Epithelial cell of esophagus (primary cell): Measurements from ENCODE around the gene NOX4.
"Not testable (repeated sequence)": the region's sequence is repeated elsewhere in the genome, so short reads cannot be mapped to it uniquely, and the experiment has no call there.

Source experiments
- DNase-seq: peaks from one replicate; pipeline ENCODE4 v3.0.0; 2010; ENCODE audit warnings: low read depth
- H3K4me3 ChIP-seq: 2 replicates; pipeline ENCODE4 v1.5.1; 2011; ENCODE audit warnings: mild to moderate bottlenecking, low read length, control low read depth
- TF ChIP-seq, protein P1 (sequence below): IDR thresholded peaks from 2 replicates; pipeline ENCODE4 v1.5.1; 2011; ENCODE audit warnings: low read depth, mild to moderate bottlenecking, low read length, control low read depth, inconsistent platforms; ENCODE audit not compliant: insufficient read depth; ENCODE audit errors: missing control alignments

NOX4 gene

DNA sequence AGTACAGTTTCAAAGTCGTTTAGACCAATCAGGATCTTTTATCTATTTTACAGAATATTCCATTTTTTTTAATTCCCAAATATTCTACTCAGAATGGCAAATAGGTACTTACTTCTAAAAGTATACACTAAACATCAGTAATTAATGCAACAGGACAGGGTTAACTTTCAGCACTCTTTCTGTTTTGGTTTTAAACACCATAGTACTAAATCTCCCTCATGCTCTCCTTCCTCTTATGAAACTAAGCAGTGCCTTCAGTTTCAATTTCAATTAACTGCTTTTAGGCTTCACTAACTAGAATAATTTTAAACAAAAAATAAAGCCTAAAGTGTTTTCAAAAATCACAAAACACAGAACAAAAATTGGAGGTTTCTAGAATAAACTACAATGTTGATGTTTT lies 57.9 kb downstream of the NOX4 start:
- DNase-seq, result no peak
- TF ChIP-seq, protein P1, sequence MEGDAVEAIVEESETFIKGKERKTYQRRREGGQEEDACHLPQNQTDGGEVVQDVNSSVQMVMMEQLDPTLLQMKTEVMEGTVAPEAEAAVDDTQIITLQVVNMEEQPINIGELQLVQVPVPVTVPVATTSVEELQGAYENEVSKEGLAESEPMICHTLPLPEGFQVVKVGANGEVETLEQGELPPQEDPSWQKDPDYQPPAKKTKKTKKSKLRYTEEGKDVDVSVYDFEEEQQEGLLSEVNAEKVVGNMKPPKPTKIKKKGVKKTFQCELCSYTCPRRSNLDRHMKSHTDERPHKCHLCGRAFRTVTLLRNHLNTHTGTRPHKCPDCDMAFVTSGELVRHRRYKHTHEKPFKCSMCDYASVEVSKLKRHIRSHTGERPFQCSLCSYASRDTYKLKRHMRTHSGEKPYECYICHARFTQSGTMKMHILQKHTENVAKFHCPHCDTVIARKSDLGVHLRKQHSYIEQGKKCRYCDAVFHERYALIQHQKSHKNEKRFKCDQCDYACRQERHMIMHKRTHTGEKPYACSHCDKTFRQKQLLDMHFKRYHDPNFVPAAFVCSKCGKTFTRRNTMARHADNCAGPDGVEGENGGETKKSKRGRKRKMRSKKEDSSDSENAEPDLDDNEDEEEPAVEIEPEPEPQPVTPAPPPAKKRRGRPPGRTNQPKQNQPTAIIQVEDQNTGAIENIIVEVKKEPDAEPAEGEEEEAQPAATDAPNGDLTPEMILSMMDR, result no peak

GRCh38 chr11:89432182-89432581 lies 59.0 kb downstream of the NOX4 start:
- not testable (repeated sequence) for DNase-seq, H3K4me3 ChIP-seq

More for the DNA sequence above, 57.9 kb downstream of the NOX4 start:
- no peak overlapping the region for H3K4me3 ChIP-seq

GRCh38 chr11:89426501-89426900 lies 64.7 kb downstream of the NOX4 start:
- not testable (repeated sequence) for H3K4me3 ChIP-seq

DNA sequence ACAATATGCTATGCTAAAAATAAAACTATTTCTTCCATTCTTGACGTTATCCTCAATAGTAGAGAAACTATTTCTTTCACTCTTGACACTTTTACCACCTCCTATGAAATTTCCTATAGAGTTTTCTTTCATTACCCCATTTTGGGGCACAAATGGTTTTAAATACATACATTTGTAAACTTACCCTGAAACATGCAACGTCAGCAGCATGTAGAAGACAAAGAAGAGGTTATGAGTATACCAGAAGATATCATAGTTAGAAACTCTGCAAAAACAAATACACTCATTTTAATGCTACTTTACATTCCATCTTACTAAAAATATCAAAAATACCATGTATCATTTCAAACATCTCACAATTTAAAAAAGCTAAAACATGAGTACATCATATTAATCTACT lies 69.5 kb downstream of the NOX4 start:
- TF ChIP-seq, protein P1, result no peak
- no peak for DNase-seq
- no peak overlapping the region for H3K4me3 ChIP-seq

More at GRCh38 chr11:89426501-89426900, 64.7 kb downstream of the NOX4 start:
- DNase-seq, result not testable (repeated sequence)

- TF ChIP-seq, protein P1, result no peak
- no peak for DNase-seq
- H3K4me3 ChIP-seq, result no peak overlapping the region
Measured at GRCh38 chr11:89420981-89421380, 70.2 kb downstream of the NOX4 start.

- TF ChIP-seq, protein P1, result no peak
- no peak for DNase-seq
- H3K4me3 ChIP-seq, result no peak overlapping the region
Measured at GRCh38 chr11:89416961-89417360, 74.2 kb downstream of the NOX4 start.

DNA sequence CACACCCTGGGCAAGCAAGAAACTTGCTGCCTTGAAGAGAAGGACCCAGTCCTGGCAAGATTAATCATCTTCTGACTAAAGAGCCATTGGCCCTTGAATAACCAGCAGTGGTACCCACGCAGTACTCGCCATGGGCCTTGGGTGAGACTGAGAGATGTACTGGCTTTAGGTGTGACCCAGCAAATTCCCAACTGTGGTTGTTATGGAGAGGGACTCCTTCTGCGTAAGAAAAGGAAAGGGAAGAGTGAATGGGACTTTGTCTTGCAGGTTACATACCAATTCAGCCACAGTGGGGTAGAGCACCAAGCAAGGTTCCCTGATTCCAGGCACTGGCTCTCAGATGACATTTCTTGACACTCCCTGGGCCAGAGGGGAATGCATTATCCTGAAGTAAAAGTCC lies 80.1 kb downstream of the NOX4 start:
- H3K4me3 ChIP-seq, DNase-seq: not testable (repeated sequence)

GRCh38 chr11:89410666-89411065 lies 80.5 kb downstream of the NOX4 start:
- DNase-seq, H3K4me3 ChIP-seq: not testable (repeated sequence)

GRCh38 chr11:89408441-89408840 lies 82.7 kb downstream of the NOX4 start:
- DNase-seq, H3K4me3 ChIP-seq: not testable (repeated sequence)

- TF ChIP-seq, protein P1, result peak; percentile 18
- peak; percentile 38 for DNase-seq
- no peak overlapping the region for H3K4me3 ChIP-seq
Measured at GRCh38 chr11:89405629-89406028, 85.5 kb downstream of the NOX4 start.

DNA sequence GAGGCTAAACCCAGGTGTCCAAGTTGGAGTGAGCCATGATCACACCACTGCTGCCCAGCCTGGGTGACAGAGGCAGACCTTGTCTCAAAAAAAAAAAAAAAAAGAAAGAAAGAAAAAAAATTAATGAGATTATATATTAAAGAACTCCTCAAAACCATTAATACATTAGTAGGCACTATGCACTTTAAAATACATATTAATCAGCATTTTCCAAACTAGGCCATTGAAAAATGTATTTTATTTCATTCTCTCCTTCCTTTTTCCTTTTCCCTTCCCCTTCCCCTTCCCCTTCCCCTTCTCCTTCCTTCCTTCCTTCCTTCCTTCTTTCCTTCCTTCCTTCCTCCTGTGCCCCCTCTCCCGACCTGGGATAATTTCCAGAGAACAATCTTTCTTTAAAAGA lies 99.5 kb downstream of the NOX4 start:
- not testable (repeated sequence) for DNase-seq, H3K4me3 ChIP-seq

- not testable (repeated sequence) for H3K4me3 ChIP-seq
Measured at GRCh38 chr11:89387501-89387900, 103.7 kb downstream of the NOX4 start.

GRCh38 chr11:89382986-89383385 lies 108.2 kb downstream of the NOX4 start:
- H3K4me3 ChIP-seq, DNase-seq: not testable (repeated sequence)

More at GRCh38 chr11:89387501-89387900, 103.7 kb downstream of the NOX4 start:
- not testable (repeated sequence) for DNase-seq
